Esophagus muscularis mucosa (tissue), 4 donors: ENCODE measurements around the gene FBLIM1. TPM values are rescaled to one million over a fixed set of nuclear protein-coding genes. Genes with fewer than 3 reads are reported as not detected.

Source experiments
- DNase-seq: peaks from one replicate; pipeline ENCODE4 v3.0.0-alpha.2; 2017; ENCODE audit errors: extremely low spot score
- H3K27ac ChIP-seq, 4 donors: fragments of 200-600 bp; sonication (generic); replicated peaks in 1 of 4; 1 replicate in 3 of 4; 2 replicates in 1 of 4; pipeline ENCODE4 v1.5.1; 2016 to 2019; ENCODE audit warnings: mild to moderate bottlenecking in 1 of 4
- H3K27me3 ChIP-seq, 4 donors: fragments of 200-600 bp; sonication (generic); one replicate each; pipeline versions ENCODE4 v1.5.1 to v1.6.0; 2016 to 2019
- H3K36me3 ChIP-seq, 4 donors: fragments of 200-600 bp; sonication (generic); one replicate each; pipeline ENCODE4 v1.5.1; 2016 to 2019
- H3K4me1 ChIP-seq, 4 donors: fragments of 200-600 bp; sonication (generic); one replicate each; pipeline ENCODE4 v1.5.1; 2016 to 2019
- H3K4me3 ChIP-seq, 4 donors: fragments of 200-600 bp; sonication (generic); 1 replicate in 2 of 4; 2 replicates in 2 of 4; pipeline ENCODE4 v1.5.1; 2016 to 2019; ENCODE audit warnings: mild to moderate bottlenecking in 4 of 4, moderate library complexity in 1 of 4
- H3K9me3 ChIP-seq, 4 donors: fragments of 200-600 bp; sonication (generic); 1 replicate in 3 of 4; 2 replicates in 1 of 4; pipeline ENCODE4 v1.5.1; 2016 to 2019
- EP300 ChIP-seq: sonication (generic); formaldehyde crosslinking; IDR thresholded peaks from one replicate; pipeline ENCODE4 v1.6.1; 2017; ENCODE audit warnings: antibody characterized with exemption
- POLR2A ChIP-seq: fragments of 450-650 bp; IDR thresholded peaks from one replicate; pipeline ENCODE4 v1.6.1; 2017; ENCODE audit warnings: antibody characterized with exemption, moderate library complexity, mild to moderate bottlenecking, low read depth
- POLR2AphosphoS5 ChIP-seq, 2 donors: sonication (generic); formaldehyde crosslinking; IDR thresholded peaks; one replicate each; pipeline ENCODE4 v1.6.1; 2017; ENCODE audit warnings: antibody characterized with exemption in 2 of 2
- WGBS: methylation state at CpG from one replicate; pipeline ENCODE4 v1.1.5; 2018; 5-methylcytosine and 5-hydroxymethylcytosine counted together
- intact Hi-C: fragments of 100-400 bp; cut with DNase I; formaldehyde crosslinking; loops from one replicate; pipeline ENCODE4 v1.15.1; 2023
- total RNA-seq, 4 donors: library from RNA; depleted of rRNA; stranded (reverse); fragments of >200 nt; gene quantifications; one replicate each; pipeline versions ENCODE4 v1.1.0 to v1.2.1, GENCODE V29; 2016
- TF ChIP-seq, protein P1 (sequence below), 3 experiments: fragments of 200-600 bp in 2 of 3; fragments of 450-650 bp in 1 of 3; sonication (generic) in 2 of 3; IDR thresholded peaks; one replicate each; pipeline ENCODE4 v1.5.1; 2017 to 2019; ENCODE audit warnings: antibody characterized with exemption in 3 of 3, mild to moderate bottlenecking in 2 of 3, moderate library complexity in 1 of 3

The FBLIM1 gene
- total RNA-seq, 4 donors from 2014 or later = 44.9 to 115 (median 71.8) TPM

DNA sequence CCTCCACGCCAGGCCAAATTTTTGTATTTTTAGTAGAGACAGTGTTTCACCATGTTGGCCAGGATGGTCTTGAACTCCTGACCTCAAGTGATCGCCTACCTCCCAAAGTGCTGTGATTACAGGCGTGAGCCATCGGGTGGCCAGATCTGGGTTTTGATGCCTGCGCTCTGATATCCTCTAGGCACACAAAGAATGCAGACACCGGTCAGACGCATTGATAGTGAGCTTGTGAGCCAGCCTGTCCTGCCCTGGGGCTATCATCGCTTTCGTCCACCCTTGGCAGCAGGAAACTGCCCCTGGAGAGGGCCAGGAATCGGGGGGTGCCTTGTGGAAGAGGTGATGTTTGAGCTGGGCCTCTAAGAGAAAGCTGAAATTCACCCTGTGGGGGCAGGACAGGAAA lies 4.0 kb downstream of the FBLIM1 start:
- TF ChIP-seq EP300 (no peak), POLR2AphosphoS5 (IDR thresholded peaks at IDR 0.05) (no peak), POLR2A (no peak)
- TF ChIP-seq, protein P1, sequence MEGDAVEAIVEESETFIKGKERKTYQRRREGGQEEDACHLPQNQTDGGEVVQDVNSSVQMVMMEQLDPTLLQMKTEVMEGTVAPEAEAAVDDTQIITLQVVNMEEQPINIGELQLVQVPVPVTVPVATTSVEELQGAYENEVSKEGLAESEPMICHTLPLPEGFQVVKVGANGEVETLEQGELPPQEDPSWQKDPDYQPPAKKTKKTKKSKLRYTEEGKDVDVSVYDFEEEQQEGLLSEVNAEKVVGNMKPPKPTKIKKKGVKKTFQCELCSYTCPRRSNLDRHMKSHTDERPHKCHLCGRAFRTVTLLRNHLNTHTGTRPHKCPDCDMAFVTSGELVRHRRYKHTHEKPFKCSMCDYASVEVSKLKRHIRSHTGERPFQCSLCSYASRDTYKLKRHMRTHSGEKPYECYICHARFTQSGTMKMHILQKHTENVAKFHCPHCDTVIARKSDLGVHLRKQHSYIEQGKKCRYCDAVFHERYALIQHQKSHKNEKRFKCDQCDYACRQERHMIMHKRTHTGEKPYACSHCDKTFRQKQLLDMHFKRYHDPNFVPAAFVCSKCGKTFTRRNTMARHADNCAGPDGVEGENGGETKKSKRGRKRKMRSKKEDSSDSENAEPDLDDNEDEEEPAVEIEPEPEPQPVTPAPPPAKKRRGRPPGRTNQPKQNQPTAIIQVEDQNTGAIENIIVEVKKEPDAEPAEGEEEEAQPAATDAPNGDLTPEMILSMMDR (IDR thresholded peaks at IDR 0.05) = no peak

DNA sequence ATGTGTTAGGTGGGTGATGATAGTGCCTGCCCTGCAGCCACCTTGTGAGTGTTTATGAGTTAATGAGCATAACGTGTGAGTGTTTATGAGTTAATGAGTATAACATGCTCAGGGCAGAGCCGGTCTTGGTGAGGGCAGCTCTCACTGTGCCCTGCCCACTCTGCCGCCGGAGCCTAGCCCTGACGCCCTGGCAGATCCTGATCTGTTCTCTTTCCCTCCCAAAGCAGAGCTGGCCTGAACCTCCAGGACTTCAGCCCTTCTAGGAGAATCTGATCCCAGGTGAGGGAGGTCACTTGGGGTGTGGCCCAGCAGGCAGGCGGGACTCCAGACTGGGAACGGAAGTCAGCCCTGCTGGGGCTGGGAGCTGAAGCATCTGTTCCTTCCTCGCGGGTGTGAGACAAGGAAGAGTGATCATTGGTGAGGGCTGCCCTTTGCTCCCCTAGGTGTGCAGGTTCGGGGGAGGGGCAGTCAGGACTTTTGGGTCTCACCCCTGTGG lies 5.7 kb downstream of the FBLIM1 start:
- H3K27ac ChIP-seq = no peak overlapping the region
- intact Hi-C loops = no loop called here
- 76% methylated on average over 10 of the region's 10 CpGs for WGBS

More for the DNA sequence above, 4.0 kb downstream of the FBLIM1 start:
- Histone ChIP-seq H3K4me3 (no peak overlapping the region), H3K27ac (no peak overlapping the region), H3K4me1 (peaks cover 41 to 66% (median 51%) of the 10 kb centered on the region in 4 donors), H3K9me3 (no peaks in the 10 kb centered on the region), H3K36me3 (peaks cover 6 to 31% (median 25%) of the 10 kb centered on the region in 4 donors), H3K27me3 (peaks cover 0 to 18% (median 4%) of the 10 kb centered on the region in 4 donors)
- WGBS = 78% methylated on average over 10 of the region's 10 CpGs
- DNase-seq = no peak
- intact Hi-C loops = no loop called here

DNA sequence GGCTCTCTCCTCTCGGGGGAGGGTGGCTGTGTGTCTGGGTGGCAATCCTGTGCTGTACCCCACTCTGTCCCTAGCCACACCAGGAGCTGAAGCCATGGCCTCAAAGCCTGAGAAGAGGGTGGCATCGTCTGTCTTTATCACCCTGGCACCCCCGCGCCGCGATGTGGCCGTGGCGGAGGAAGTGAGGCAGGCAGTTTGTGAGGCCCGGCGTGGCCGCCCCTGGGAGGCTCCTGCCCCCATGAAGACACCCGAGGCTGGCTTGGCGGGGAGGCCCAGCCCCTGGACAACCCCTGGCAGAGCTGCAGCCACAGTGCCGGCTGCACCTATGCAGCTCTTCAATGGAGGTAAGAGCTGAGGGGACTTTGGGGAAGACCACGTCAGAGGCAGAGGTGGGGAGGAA lies 6.3 kb downstream of the FBLIM1 start:
- no peaks in the 10 kb centered on the region for H3K9me3 ChIP-seq
- peaks cover 7 to 54% (median 44%) of the 10 kb centered on the region in 4 donors for H3K36me3 ChIP-seq
- WGBS = 81% methylated on average over 2 of the region's 15 CpGs
- H3K4me1 ChIP-seq = peaks cover 21 to 43% (median 32%) of the 10 kb centered on the region in 4 donors
- no peak overlapping the region for H3K27ac ChIP-seq
- intact Hi-C loops = no loop called here
- H3K4me3 ChIP-seq = no peak overlapping the region
- H3K27me3 ChIP-seq = no peaks in the 10 kb centered on the region
- DNase-seq = no peak
- TF ChIP-seq, protein P1 (IDR thresholded peaks at IDR 0.05) = no peak
- TF ChIP-seq POLR2AphosphoS5 (IDR thresholded peaks at IDR 0.05) (no peak), EP300 (no peak), POLR2A (no peak)

More for the DNA sequence above, 5.7 kb downstream of the FBLIM1 start:
- peaks cover 27 to 48% (median 36%) of the 10 kb centered on the region in 4 donors for H3K4me1 ChIP-seq
- DNase-seq = no peak
- H3K36me3 ChIP-seq = peaks cover 6 to 48% (median 42%) of the 10 kb centered on the region in 4 donors
- H3K9me3 ChIP-seq = no peaks in the 10 kb centered on the region
- peaks cover 0 to 5% (median 1%) of the 10 kb centered on the region in 4 donors for H3K27me3 ChIP-seq
- TF ChIP-seq POLR2AphosphoS5 (IDR thresholded peaks at IDR 0.05) = no peak
- no peak overlapping the region for H3K4me3 ChIP-seq

DNA sequence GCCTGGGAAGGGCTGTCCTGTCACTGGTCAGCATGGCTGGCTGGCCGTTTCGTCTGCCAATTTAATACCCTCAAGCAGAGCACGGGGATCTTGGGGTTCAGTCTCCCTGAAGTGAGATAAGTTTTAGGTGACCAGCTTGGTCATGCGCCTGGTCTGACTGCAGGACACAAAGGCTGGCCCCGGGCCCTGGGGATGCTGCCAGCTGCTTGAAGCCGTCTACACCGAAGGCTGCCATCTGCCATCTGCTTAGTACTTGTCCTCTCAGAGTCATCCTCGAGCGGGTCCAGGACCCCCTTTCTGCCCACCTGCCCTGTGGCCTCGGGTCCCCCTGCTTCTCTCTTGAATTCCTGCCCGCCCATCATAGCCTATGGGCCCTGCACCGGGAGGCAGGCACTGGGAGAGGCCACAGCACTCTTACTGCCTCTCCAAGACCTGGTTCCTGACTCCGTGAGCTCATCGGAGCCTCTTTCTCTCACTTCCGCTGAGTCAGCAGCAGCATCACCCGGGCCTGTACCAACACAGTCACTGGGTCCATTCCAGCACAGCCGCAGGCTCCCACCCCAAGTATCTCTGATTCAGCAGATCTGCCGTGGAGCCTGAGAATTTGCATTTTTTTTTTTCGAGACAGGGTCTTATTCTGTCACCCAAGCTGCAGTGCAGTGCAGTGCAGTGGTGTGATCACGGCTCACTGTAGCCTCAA lies 7.0 kb downstream of the FBLIM1 start:
- no peak for TF ChIP-seq POLR2A
- no peak for TF ChIP-seq EP300
- TF ChIP-seq POLR2AphosphoS5 (IDR thresholded peaks at IDR 0.05) = no peak
- TF ChIP-seq, protein P1 (IDR thresholded peaks at IDR 0.05) = no peak
- Histone ChIP-seq H3K4me1 (peaks cover 14 to 35% (median 26%) of the 10 kb centered on the region in 4 donors), H3K4me3 (no peak overlapping the region), H3K36me3 (peaks cover 14 to 62% (median 51%) of the 10 kb centered on the region in 4 donors), H3K9me3 (no peaks in the 10 kb centered on the region), H3K27me3 (no peaks in the 10 kb centered on the region), H3K27ac (no peak overlapping the region)
- WGBS = 78% methylated on average over 19 of the region's 20 CpGs
- no peak for DNase-seq
- intact Hi-C loops = no loop called here

DNA sequence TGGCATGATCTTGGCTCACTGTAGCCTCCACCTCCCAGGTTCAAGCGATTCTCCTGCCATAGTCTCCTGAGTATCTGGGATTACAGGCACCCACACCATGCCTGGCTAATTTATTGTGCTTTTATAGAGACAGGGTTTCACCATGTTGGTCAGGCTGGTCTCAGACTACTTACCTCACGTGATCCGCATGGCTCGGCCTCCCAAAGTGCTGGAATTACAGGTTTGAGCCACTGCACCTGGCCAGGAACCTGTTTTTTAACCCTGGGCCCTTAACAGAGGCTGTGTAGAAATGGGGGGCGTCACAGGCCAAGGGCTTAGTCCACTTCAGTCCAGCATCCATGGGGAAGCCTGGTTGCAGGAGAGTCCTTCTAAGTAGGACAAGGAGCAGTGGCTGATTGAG lies 9.3 kb downstream of the FBLIM1 start:
- H3K27ac ChIP-seq = no peak overlapping the region
- no peak for TF ChIP-seq POLR2A
- TF ChIP-seq, protein P1 (IDR thresholded peaks at IDR 0.05) = no peak
- no peak for TF ChIP-seq POLR2AphosphoS5 (IDR thresholded peaks at IDR 0.05)
- TF ChIP-seq EP300 = no peak
- intact Hi-C loops = no loop called here
- H3K9me3 ChIP-seq = no peaks in the 10 kb centered on the region
- H3K4me1 ChIP-seq = peaks cover 0 to 14% (median 7%) of the 10 kb centered on the region in 4 donors
- DNase-seq = no peak
- H3K4me3 ChIP-seq = no peak overlapping the region
- H3K27me3 ChIP-seq = no peaks in the 10 kb centered on the region
- WGBS = 86% methylated on average over 4 of the region's 5 CpGs
- peaks cover 32 to 85% (median 73%) of the 10 kb centered on the region in 4 donors for H3K36me3 ChIP-seq
